K562 (cell line): ENCODE measurements around the gene BCKDK. TPM values are rescaled to one million over a fixed set of nuclear protein-coding genes. Genes with fewer than 3 reads are reported as not detected.
A peak's percentile ranks its signal among the peaks of the same experiment; 100 is the strongest.

Experiments
- ATAC-seq: fragments of 200-7000 bp; cut with Tn5 transposase; 3 replicates; pipeline ENCODE4 v1.9.1; 2020; ENCODE audit warnings: moderate library complexity
- BruUV-seq: library from RNA; stranded (reverse); fragments of 400-500 nt; replicated peaks from 2 replicates; lab custom pipeline; 2021; lab: Mats Ljungman, UMichigan
- CTCF ChIA-PET: fragments of 300-600 bp; formaldehyde crosslinking; extraction: SDS; loops from one replicate; lab custom pipeline; 2021; ENCODE audit warnings: low intra/inter-chr PET ratio; lab: Yijun Ruan, JAX
- POLR2A ChIA-PET: fragments of 300-600, 350-650 bp; sonication (Branson Sonifier 250); formaldehyde crosslinking; extraction: SDS; loops from one replicate; lab custom pipeline; 2021; ENCODE audit warnings: antibody characterized with exemption, inconsistent platforms; lab: Yijun Ruan, JAX
- DNase-seq, 4 experiments: peaks; one replicate each; pipeline versions ENCODE4 v3.0.0 to v3.0.0-alpha.2; 2011 to 2018; ENCODE audit warnings: low spot score in 3 of 4, mixed read lengths in 3 of 4; ENCODE audit errors: extremely low read depth in 1 of 4
- FAIRE-seq: peaks from 2 replicates; lab custom pipeline; 2011; peaks lifted over from hg19 to GRCh38; lab: Jason Lieb, UNC
- H2AFZ ChIP-seq: 2 replicates; pipeline ENCODE4 v1.6.0; 2011; ENCODE audit warnings: low read depth, low read length, control low read depth, inconsistent platforms
- H3K27ac ChIP-seq: fragments of 200-600 bp; 3 replicates; pipeline ENCODE4 v1.8.0; 2011; ENCODE audit warnings: low read depth, mild to moderate bottlenecking, control low read depth, inconsistent platforms, low read length, moderate library complexity, mixed read lengths; ENCODE audit errors: extremely low read depth
- H3K27me3 ChIP-seq, 2 experiments: fragments of 300-600 bp in 1 of 2; 2 replicates in 1 of 2; 3 replicates in 1 of 2; pipeline versions ENCODE4 v1.6.0 to v1.8.0; 2011; ENCODE audit warnings: inconsistent platforms in 2 of 2, low read length in 2 of 2, mild to moderate bottlenecking in 1 of 2, mixed read lengths in 1 of 2, moderate library complexity in 1 of 2; ENCODE audit not compliant: control insufficient read depth in 2 of 2, insufficient read depth in 2 of 2
- H3K36me3 ChIP-seq: fragments of 300-600 bp; 3 replicates; pipeline ENCODE4 v1.8.0; 2011; ENCODE audit warnings: mild to moderate bottlenecking, low read length, inconsistent platforms; ENCODE audit not compliant: control insufficient read depth, insufficient read depth
- H3K4me1 ChIP-seq, 2 experiments: fragments of 200-600 bp in 1 of 2; replicated peaks in 1 of 2; 2 replicates in 1 of 2; 3 replicates in 1 of 2; pipeline versions ENCODE4 v1.5.1 to v1.8.0; 2011; ENCODE audit warnings: inconsistent platforms in 2 of 2, low read length in 2 of 2, mild to moderate bottlenecking in 1 of 2, mixed read lengths in 1 of 2, moderate library complexity in 1 of 2; ENCODE audit not compliant: control insufficient read depth in 2 of 2, insufficient read depth in 2 of 2
- H3K4me2 ChIP-seq: 2 replicates; pipeline ENCODE4 v1.6.1; 2011; ENCODE audit warnings: low read length, control low read depth, inconsistent platforms, mixed read lengths; ENCODE audit not compliant: insufficient read depth
- H3K4me3 ChIP-seq: fragments of 200-600 bp; sonication (generic), shearing (Covaris generic); 2 replicates; pipeline ENCODE4 v1.5.1; 2016; ENCODE audit warnings: control low read depth, inconsistent platforms
- H3K79me2 ChIP-seq: fragments of 200-600 bp; 3 replicates; pipeline ENCODE4 v1.8.0; 2011; ENCODE audit warnings: low read length, inconsistent platforms; ENCODE audit not compliant: control insufficient read depth, insufficient read depth
- H3K9ac ChIP-seq, 2 experiments: 2 replicates each; pipeline versions ENCODE4 v1.6.0 to v1.6.1; 2011; ENCODE audit warnings: low read depth in 2 of 2, low read length in 2 of 2, control low read depth in 1 of 2, inconsistent platforms in 1 of 2, mild to moderate bottlenecking in 1 of 2, mixed read lengths in 1 of 2; ENCODE audit not compliant: insufficient read depth in 1 of 2
- H3K9me1 ChIP-seq: one replicate; pipeline ENCODE4 v1.6.0; 2011; ENCODE audit warnings: inconsistent platforms, mild to moderate bottlenecking, low read length, moderate library complexity; ENCODE audit not compliant: control insufficient read depth, insufficient read depth
- H3K9me3 ChIP-seq: replicated peaks from 2 replicates; pipeline ENCODE4 v1.5.1; 2011; ENCODE audit warnings: low read depth, low read length, inconsistent platforms; ENCODE audit not compliant: control insufficient read depth, insufficient read depth
- H4K20me1 ChIP-seq: replicated peaks from 2 replicates; pipeline ENCODE4 v1.6.1; 2011; ENCODE audit warnings: low read length, inconsistent platforms, mixed read lengths; ENCODE audit not compliant: control insufficient read depth, insufficient read depth
- DPF2 ChIP-seq: fragments of 450-650 bp; IDR thresholded peaks from 2 replicates; pipeline ENCODE4 v1.6.1; 2016
- EGR1 ChIP-seq: fragments of 450-650 bp; conservative IDR thresholded peaks from 2 replicates; pipeline ENCODE4 v1.6.1; 2017; ENCODE audit warnings: mild to moderate bottlenecking
- ETS2 ChIP-seq: IDR thresholded peaks from 2 replicates; pipeline ENCODE4 v1.6.1; 2016; ENCODE audit warnings: borderline replicate concordance, missing genetic modification characterization, mild to moderate bottlenecking, moderate library complexity, missing compliant biosample characterization; ENCODE audit not compliant: poor library complexity, severe bottlenecking
- FOSL1 ChIP-seq: fragments of 200-800 bp; sonication (Bioruptor generic); conservative IDR thresholded peaks from 2 replicates; pipeline ENCODE4 v1.6.1; 2016; ENCODE audit warnings: missing genetic modification characterization, missing compliant biosample characterization
- FOXA3 ChIP-seq, 2 experiments: fragments of 450-650 bp in 1 of 2; sonication (generic) in 1 of 2; formaldehyde crosslinking; IDR thresholded peaks in 1 of 2; conservative IDR thresholded peaks in 1 of 2; 2 replicates each; pipeline versions ENCODE4 v1.4.0 to v1.8.0; 2020 to 2022; ENCODE audit warnings: mild to moderate bottlenecking in 2 of 2, missing genetic modification reagents in 1 of 2
- FOXK2 ChIP-seq, 2 experiments: fragments of 450-650 bp; IDR thresholded peaks in 1 of 2; conservative IDR thresholded peaks in 1 of 2; 2 replicates each; pipeline ENCODE4 v1.6.1; 2016; ENCODE audit warnings: low read depth in 2 of 2, mild to moderate bottlenecking in 1 of 2
- JUND ChIP-seq, 2 experiments: IDR thresholded peaks; 2 replicates in 1 of 2; 3 replicates in 1 of 2; pipeline ENCODE4 v1.6.1; 2011; ENCODE audit warnings: borderline replicate concordance in 2 of 2, low read depth in 2 of 2, low read length in 2 of 2, improper control_type of control experiment in 1 of 2, missing biosample characterization in 1 of 2, missing genetic modification characterization in 1 of 2, missing genetic modification reagents in 1 of 2
- MTA1 ChIP-seq: fragments of 450-650 bp; IDR thresholded peaks from 2 replicates; pipeline ENCODE4 v1.6.1; 2017; ENCODE audit warnings: borderline replicate concordance
- NFIC ChIP-seq: fragments of 450-650 bp; IDR thresholded peaks from 2 replicates; pipeline ENCODE4 v1.6.1; 2017; ENCODE audit warnings: mild to moderate bottlenecking, inconsistent platforms
- NFIX ChIP-seq: fragments of 250-450 bp; sonication (Bioruptor Pico); IDR thresholded peaks from 2 replicates; pipeline ENCODE4 v1.4.0; 2020; ENCODE audit warnings: low read depth, mild to moderate bottlenecking, moderate library complexity
- RBFOX2 ChIP-seq: fragments of 200-400 bp; formaldehyde crosslinking; IDR thresholded peaks from 2 replicates; pipeline ENCODE4 v1.6.1; 2017; ENCODE audit warnings: low read depth, mild to moderate bottlenecking, low read length, moderate library complexity
- SMARCA4 ChIP-seq: fragments of 450-650 bp; IDR thresholded peaks from 2 replicates; pipeline ENCODE4 v1.6.1; 2016
- SOX6 ChIP-seq: fragments of 450-650 bp; IDR thresholded peaks from 2 replicates; pipeline ENCODE4 v1.6.1; 2014; ENCODE audit warnings: mild to moderate bottlenecking
- TBL1XR1 ChIP-seq, 2 experiments: IDR thresholded peaks; 2 replicates each; pipeline ENCODE4 v1.6.1; 2012; ENCODE audit warnings: improper control_type of control experiment in 2 of 2, low read length in 2 of 2, mild to moderate bottlenecking in 1 of 2
- TOE1 ChIP-seq, 2 experiments: fragments of 450-650 bp in 1 of 2; sonication (generic) in 1 of 2; formaldehyde crosslinking in 1 of 2; IDR thresholded peaks; 2 replicates each; pipeline versions ENCODE4 v1.7.1 to v1.8.0; 2016 to 2022; ENCODE audit warnings: borderline replicate concordance in 2 of 2, mild to moderate bottlenecking in 2 of 2, antibody characterized with exemption in 1 of 2, inconsistent platforms in 1 of 2, low read depth in 1 of 2, missing genetic modification reagents in 1 of 2, moderate library complexity in 1 of 2
- ZNF143 ChIP-seq: sonication (generic); formaldehyde crosslinking; IDR thresholded peaks from 2 replicates; pipeline ENCODE4 v1.9.0; 2022; ENCODE audit warnings: mild to moderate bottlenecking, missing genetic modification reagents
- ZNF146 ChIP-seq: IDR thresholded peaks from one replicate; pipeline ENCODE4 v1.6.1; 2018; ENCODE audit warnings: missing compliant biosample characterization; ENCODE audit not compliant: unreplicated experiment
- ZNF184 ChIP-seq: sonication (generic); formaldehyde crosslinking; IDR thresholded peaks from 2 replicates; pipeline ENCODE4 v1.5.0; 2020; ENCODE audit warnings: missing genetic modification reagents
- ZNF217 ChIP-seq: sonication (generic); formaldehyde crosslinking; IDR thresholded peaks from 2 replicates; pipeline ENCODE4 v1.8.0; 2022; ENCODE audit warnings: mild to moderate bottlenecking, missing genetic modification reagents
- ZNF282 ChIP-seq: sonication (generic); formaldehyde crosslinking; IDR thresholded peaks from 2 replicates; pipeline ENCODE4 v1.8.1; 2023; ENCODE audit warnings: missing genetic modification reagents
- ZNF384 ChIP-seq: IDR thresholded peaks from 2 replicates; pipeline ENCODE4 v1.6.1; 2012; ENCODE audit warnings: low read depth, low read length, improper control_type of control experiment
- WGBS: fragments of 100-300 bp; shearing (Covaris generic); methylation state at CpG from one replicate; pipeline ENCODE4 v1.1.6; 2016; ENCODE audit warnings: low coverage, mixed read lengths; ENCODE audit not compliant: insufficient coverage; ENCODE audit errors: missing lambda C conversion rate; 5-methylcytosine and 5-hydroxymethylcytosine counted together
- in situ Hi-C: fragments of 300-500 bp; cut with MboI; formaldehyde crosslinking; loops from 4 replicates; pipeline ENCODE4 v1.15.0; 2018; ENCODE audit warnings: inconsistent platforms, mixed read lengths
- intact Hi-C: fragments of 100-400 bp; cut with micrococcal nuclease; formaldehyde crosslinking; loops from 2 replicates; pipeline ENCODE4 v1.14.2; 2022
- polyA plus RNA-seq, 8 experiments: library from polyadenylated mRNA; depleted of rRNA in 4 of 8; stranded (reverse) in 5 of 8; unstranded in 3 of 8; fragments of >200 nt; fragmentation: Nextera tagmentation in 2 of 8; fragmentation: Illumina TruSeq in 1 of 8; extraction: Ambion mirVana in 2 of 8; extraction: Trizol in 1 of 8; gene quantifications; 2 replicates each; pipeline versions ENCODE4 v1.2.1 to v1.2.3, GENCODE V29; 2011 to 2014; ENCODE audit warnings: inconsistent platforms in 1 of 8, missing spikeins in 1 of 8
- total RNA-seq, 7 experiments: library from RNA; depleted of rRNA in 6 of 7; stranded (reverse); fragments of >200 nt in 6 of 7; fragmentation: Illumina TruSeq in 2 of 7; extraction: Trizol in 2 of 7; gene quantifications; 2 replicates each; pipeline versions ENCODE4 v1.2.1 to v1.2.3, GENCODE V29; 2011 to 2021; ENCODE audit warnings: low replicate concordance in 1 of 7
- TF ChIP-seq, protein P1 (sequence below): fragments of 450-650 bp; formaldehyde crosslinking; IDR thresholded peaks from 2 replicates; pipeline ENCODE4 v1.4.0; 2020; ENCODE audit warnings: mild to moderate bottlenecking

Gene BCKDK
- total and polyA plus RNA-seq, 9 of the 15 experiments (the other 6 are each of a cell fraction or from before 2014, with no cell fraction given): 0.58 to 34.8 (median 13.1) TPM

- POLR2A ChIA-PET: interaction anchor here (0.8 to 3.0 kb wide), 6 partner anchors 15 to 115 kb away, joined by 3 to 19 read pairs (median 4); partner anchors contain the start of genes FUS, HSD3B7, ZNF646 and ZNF668
- in situ Hi-C loops: no loop called here
- no peak overlapping the region for H3K4me3 ChIP-seq
- H3K4me1 ChIP-seq: peaks cover 5 to 14% of the 10 kb centered on the region in 2 experiments; a peak in 4 of 5 replicates
- CTCF ChIA-PET: no interaction called here
- H3K4me2 ChIP-seq: no peak overlapping the region
- no peaks in the 10 kb centered on the region; the same call in 2 of the 3 replicates for H3K79me2 ChIP-seq
- peak in 1 of 4 experiments; percentile 62 for DNase-seq
- peak; percentile 13; the same call in 1 of the 3 replicates for ATAC-seq
- no peaks in the 10 kb centered on the region for H3K36me3 ChIP-seq
- no peak overlapping the region for H3K27ac ChIP-seq
- intact Hi-C loops: loop anchor here (5.0 to 10.0 kb wide), 2 partner anchors 68 to 145 kb away; partner anchors contain the start of genes SETD1A and STX4
- H3K9me1 ChIP-seq: peaks cover 3% of the 10 kb centered on the region
- FAIRE-seq: peak; percentile 71
- peak overlapping the region; percentile 65 for H2AFZ ChIP-seq
- no peak overlapping the region for H3K9ac ChIP-seq
- 0 out of 2 replicates have a peak, but pooled peaks cover 4% of the 10 kb centered on the region for H3K9me3 ChIP-seq
- no peaks in the 10 kb centered on the region for H3K27me3 ChIP-seq
- WGBS: 39% methylated on average over 4 of the region's 4 CpGs
- no TSS peak for BruUV-seq
- no peaks in the 10 kb centered on the region for H4K20me1 ChIP-seq
- TF ChIP-seq FOXK2 (conservative IDR thresholded peaks at IDR 0.05 in 1 of 2, IDR thresholded peaks at IDR 0.05 in 1 of 2; ENCODE audit: low read depth in 2 of 2) (peak; percentile 21 to 55; a peak in 2 of 4 replicates), FOSL1 (0 out of 2 replicates have a peak, but pooled peaks have one; percentile 17), ZNF217 (no peak), JUND (IDR thresholded peaks at IDR 0.05; ENCODE audit: borderline replicate concordance, low read depth, low read length) (peak; percentile 53; the same call in 1 of the 2 replicates), JUND (tag; IDR thresholded peaks at IDR 0.05; ENCODE audit: borderline replicate concordance, low read depth, low read length) (no peak), FOXA3 (CRISPR knock-in tag; conservative IDR thresholded peaks at IDR 0.05 in 1 of 2, IDR thresholded peaks at IDR 0.05 in 1 of 2) (peak; percentile 71 to 93), TOE1 (IDR thresholded peaks at IDR 0.05; ENCODE audit: borderline replicate concordance) (no peak), TOE1 (CRISPR knock-in tag; IDR thresholded peaks at IDR 0.05; ENCODE audit: borderline replicate concordance, low read depth) (no peak), RBFOX2 (no peak), SMARCA4 (0 out of 2 replicates have a peak, but pooled peaks have one; percentile 36), NFIX (CRISPR knock-in tag) (no peak), DPF2 (peak; percentile 54), SOX6 (peak; percentile 56), ZNF146 (CRISPR knock-in tag) (no peak), ZNF143 (CRISPR knock-in tag) (no peak), TBL1XR1 (IDR thresholded peaks at IDR 0.05; ENCODE audit: low read length in 2 of 2) (0 out of 4 replicates have a peak, but pooled peaks of 1 of the 2 experiments have one; percentile 24), EGR1 (peak; percentile 89), ZNF184 (CRISPR knock-in tag) (no peak), ZNF384 (no peak), ZNF282 (CRISPR knock-in tag) (no peak), ETS2 (no peak), NFIC (peak; percentile 95), MTA1 (no peak)
- TF ChIP-seq, protein P1, sequence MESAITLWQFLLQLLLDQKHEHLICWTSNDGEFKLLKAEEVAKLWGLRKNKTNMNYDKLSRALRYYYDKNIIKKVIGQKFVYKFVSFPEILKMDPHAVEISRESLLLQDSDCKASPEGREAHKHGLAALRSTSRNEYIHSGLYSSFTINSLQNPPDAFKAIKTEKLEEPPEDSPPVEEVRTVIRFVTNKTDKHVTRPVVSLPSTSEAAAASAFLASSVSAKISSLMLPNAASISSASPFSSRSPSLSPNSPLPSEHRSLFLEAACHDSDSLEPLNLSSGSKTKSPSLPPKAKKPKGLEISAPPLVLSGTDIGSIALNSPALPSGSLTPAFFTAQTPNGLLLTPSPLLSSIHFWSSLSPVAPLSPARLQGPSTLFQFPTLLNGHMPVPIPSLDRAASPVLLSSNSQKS: no peak
Measured at GRCh38 chr16:31099860-31100638, 8.1 kb upstream of the BCKDK start.
